GM21367 (cell line): ENCODE data around the gene TMPRSS9.

ENCODE experiments used
- ATAC-seq: cut with Tn5 transposase; IDR thresholded peaks from one replicate; pipeline ENCODE4 v1.9.1; 2021; ENCODE audit not compliant: unreplicated experiment

The TMPRSS9 gene

DNA sequence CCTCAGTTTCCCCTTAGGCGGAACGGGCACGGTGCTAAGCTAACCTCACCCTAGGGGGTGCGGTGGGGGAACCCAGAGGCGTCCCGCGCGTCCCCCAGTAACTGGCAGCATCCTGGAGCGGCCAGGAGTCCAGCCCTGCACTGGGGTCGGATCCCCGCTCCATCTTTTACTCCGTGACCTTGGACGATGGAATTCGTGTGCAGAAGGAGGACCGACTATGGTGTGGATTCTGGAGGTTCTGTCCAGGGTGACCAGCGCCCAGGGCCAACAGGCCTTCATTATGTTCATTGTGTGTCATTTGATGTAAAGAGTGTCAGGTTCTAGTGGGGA is 31.0 kb upstream of the TMPRSS9 start:
- ATAC-seq, result no peak

DNA sequence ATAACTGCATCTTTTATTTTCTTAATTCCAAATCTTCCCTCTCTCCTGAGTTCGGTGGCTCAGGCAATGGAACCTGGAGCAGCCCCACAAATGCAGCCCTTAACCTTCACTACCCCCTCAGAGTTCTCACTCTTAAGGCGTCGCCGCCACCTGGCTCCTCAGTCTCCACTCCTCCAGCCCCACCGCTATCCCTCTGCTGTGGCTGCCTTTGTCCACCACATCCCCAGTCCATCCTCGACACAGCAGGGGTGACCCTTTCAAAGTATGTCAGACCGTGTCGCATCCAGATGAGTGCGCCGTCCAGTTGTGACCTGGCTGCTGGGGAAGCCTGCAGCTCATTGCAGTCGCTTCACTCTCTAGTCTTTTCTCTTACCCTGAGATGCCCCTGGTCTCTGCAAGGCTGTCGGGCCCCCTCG is 30.6 kb upstream of the TMPRSS9 start:
- no peak for ATAC-seq

DNA sequence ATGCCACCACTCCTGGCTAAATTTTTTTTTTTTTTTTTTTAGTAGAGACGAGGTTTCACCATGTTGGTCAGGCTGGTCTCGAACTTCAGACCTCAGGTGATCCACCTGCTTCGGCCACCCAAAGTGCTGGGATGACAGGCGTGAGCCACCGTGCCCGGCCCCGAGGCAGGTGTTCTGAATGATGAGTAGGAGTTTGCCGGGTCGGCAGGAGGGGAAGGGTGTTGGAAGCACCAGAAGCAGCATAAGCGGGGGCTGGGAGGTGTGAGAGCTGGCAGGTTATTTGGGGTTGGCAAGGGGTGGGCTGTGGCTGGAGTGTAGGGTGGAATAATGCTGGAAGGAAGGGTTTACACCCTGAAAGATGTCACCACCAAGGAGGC is 29.8 kb upstream of the TMPRSS9 start:
- ATAC-seq, result no peak

DNA sequence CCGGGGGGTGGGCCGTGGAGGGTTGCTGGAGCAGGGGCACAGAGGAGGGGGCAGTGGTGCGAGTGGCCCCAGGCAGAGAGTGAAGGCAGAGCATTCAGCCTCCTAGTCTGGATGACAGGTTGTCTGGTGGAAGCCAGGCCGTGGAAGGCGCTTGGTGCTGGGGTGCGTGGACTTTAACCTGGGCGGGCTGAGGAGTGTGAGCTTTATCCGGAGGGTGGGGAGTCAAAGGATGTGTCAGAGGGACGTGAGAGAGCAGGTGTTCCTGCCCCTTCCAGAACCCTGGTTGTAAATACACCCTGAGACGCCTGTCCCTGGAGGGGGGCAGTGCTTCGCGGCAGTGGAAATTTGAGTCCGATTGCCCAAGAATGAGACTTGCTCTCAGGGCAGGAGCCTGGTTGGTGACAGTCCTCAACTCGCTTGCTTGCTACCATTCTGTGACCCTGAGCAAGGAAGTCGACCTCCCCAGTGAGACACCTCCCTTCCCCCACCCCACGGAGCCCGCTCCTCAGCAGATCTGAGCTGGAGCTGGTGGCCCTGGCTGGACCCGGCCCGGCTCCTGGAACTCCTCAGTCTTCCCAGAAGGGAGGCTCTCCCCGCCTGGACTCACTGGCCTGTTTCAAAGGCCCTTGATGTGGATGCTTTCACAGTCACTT is 29.3 kb upstream of the TMPRSS9 start:
- no peak for ATAC-seq

DNA sequence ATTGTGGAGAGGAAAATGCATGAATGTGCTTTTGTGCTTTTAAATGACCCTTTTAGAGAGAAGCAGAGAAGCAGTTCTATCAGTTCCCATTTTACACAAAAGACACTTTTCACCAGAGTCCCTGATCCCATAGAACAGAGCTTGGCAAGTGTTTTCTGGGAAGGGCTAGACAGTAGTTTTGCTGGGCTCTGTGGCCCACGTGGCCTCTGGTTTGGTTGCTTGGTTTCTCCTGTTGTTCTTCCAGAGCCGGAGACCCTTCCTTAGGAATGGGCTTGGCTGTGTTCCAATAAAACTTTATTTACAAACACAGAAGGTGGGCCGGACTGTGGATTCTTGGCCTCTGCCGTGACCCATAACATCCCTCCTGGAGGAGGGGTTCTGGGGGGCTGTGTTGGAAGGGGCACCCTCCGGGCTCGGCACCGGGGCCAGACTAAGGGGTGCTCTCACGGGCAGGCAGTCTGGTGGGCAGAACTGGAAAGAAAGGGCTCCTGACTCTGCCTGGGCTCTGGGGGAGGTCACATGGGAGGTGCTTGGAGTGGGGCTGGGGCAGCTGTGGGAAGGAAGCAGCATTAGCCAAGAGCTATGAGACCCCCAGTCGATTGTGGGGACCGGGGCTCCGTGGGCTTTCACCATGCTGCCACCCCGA is 28.3 kb upstream of the TMPRSS9 start:
- ATAC-seq, result no peak

DNA sequence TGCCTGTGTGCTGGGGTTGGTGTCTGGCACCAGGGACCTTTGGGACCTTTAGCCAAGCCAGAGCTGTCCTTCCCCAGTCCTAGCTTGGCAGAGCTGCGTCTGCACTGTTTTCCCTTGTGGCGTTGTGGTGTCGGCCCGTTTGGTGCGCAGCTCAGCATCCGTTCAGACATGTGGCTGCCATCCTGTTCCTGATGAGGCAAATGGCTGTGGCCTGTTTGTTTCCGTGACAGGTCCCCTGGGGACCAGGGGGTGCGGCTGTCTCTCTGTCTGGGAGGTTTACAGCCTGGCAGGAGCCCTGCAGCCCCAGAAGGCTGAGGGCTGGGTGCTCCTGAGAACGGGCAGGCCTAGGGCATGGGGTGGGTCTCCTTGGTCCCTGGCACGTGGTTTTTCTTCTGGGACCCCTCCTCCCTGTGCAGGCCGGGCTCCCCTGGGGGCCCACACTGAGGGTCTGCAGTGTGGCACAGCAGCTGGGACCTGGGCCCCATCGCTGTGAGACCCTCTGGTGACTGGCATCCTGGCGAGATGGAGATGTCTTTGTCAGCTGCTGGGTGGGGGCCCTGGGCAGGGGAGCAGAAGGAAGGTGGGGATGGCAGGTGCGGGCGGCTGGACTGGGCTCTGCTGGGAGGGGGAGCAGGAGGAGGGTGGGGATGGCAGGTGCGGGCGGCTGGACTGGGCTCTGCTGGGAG is 27.6 kb upstream of the TMPRSS9 start:
- no peak for ATAC-seq

DNA sequence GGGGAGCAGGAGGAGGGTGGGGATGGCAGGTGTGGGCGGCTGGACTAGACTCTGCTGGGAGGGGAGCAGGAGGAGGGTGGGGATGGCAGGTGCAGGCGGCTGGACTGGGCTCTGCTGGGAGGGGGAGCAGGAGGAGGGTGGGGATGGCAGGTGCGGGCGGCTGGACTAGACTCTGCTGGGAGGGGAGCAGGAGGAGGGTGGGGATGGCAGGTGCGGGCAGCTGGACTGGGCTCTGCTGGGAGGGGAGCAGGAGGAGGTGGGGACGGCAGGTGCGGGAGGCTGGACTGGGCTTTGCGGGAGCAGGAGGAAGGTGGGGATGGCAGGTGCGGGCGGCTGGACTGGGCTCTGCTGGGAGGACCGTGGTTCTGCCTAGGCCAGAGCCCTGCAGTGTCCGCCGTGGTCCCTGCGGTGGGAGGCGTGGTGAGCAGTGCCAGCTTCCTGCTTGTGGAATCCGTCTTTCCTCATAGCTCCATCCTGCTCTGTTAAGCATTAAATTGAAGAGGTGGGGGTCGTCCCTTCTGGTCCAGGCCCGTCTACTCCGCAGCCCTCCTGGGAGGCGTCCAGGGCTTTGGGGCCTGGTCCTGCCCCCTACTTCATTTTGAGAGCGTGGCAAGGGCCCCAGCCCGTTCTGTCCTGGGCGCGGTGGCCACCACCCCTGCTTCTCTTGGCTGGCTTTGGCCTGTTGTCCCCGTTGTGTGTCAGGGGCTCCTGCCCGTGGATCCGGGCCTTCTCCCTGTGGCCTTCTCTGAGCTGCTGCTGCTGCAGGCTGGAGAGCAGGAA is 26.8 kb upstream of the TMPRSS9 start:
- no peak for ATAC-seq

DNA sequence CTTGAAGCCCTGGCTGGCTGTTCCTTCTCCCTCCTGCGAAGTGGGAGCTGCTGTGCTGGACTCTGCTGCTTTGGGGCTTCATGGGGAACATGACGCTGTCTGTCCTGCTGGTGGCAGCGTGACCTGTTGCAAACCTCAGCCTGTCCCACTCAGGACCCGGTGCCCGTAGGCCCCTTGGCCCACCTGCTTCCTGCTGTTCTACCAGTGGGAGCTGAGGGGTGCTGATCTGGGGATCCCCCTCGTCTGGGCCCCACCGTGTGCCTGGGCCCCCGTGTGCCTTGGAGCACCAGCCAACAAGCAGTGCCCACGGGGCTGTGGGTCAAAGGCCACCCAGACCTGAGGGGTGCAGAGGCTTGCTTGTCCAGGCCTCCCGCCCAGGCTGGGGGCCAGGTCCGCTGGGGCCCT is 26.3 kb upstream of the TMPRSS9 start:
- ATAC-seq, result no peak

DNA sequence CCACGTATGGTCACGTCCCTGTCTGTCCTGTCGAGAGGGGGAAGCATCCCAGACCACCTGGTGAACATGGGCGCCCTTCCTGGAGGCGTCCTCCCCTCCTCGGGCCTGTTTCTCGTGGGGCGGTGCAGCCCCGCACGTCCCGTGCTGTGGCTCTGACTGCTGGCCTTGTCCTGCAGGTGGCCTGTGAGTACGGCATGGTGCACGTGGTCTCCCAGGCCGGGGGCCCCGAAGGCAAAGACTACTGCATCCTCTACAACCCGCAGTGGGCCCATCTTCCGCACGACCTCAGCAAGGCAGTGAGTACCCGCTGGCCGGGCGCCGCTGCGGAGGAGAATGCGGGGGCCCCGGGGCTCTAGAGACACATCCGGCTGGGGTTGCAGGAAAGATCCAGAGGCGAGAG is 25.6 kb upstream of the TMPRSS9 start:
- no peak for ATAC-seq

DNA sequence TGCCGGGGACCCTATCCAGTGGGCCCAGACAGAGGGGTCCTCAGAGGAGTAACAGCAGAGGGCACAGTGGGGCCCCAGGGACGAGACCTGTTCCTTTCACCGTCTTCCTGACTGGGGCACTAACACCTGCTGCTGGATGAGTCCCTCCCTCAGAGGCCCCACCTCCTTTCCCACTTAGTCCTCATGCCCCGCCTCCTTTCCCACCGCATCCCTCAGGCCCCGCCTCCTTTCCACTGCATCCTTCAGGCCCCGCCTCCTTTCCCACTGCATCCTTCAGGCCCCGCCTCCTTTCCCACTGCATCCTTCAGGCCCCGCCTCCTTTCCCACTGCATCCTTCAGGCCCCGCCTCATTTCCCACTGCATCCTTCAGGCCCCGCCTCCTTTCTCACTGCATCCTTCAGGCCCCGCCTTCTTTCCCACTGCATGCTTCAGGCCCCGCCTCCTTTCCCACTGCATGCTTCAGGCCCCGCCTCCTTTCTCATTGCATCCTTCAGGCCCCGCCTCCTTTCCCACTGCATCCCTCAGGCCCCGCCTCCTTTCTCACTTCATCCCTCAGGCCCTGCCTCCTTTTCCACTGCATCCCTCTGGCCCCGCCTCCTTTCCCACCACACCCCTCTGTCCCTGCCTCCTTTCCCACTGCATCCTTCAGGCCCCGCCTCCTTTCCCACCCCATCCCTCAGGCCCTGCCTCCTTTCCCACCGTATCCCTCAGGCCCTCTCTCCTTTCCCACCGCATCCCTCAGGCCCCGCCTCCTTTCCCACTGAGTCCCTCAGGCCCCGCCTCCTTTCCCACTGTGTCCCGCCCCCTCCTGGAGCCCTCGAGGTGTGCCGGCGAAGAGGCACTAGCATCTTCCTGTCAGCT is 24.8 kb upstream of the TMPRSS9 start:
- ATAC-seq, result no peak

DNA sequence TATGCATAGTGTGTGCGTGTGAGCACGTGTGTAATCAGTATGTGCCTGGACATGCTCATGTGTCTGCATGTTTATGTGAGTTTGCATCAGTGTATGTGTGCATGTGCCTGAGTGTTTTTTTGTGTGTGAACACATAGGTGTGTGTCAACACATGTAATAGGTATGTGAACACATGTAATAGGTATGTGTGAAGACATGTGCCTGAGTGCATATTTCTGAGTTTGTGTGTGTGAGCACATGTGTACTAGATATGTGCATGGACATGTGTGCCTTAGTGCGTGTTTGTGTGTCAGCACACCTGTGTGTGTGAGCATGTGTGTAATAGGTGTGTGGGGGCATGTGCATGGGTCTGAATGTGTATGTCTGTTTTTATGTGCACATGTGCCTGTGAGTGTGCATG is 24.2 kb upstream of the TMPRSS9 start:
- no peak for ATAC-seq

DNA sequence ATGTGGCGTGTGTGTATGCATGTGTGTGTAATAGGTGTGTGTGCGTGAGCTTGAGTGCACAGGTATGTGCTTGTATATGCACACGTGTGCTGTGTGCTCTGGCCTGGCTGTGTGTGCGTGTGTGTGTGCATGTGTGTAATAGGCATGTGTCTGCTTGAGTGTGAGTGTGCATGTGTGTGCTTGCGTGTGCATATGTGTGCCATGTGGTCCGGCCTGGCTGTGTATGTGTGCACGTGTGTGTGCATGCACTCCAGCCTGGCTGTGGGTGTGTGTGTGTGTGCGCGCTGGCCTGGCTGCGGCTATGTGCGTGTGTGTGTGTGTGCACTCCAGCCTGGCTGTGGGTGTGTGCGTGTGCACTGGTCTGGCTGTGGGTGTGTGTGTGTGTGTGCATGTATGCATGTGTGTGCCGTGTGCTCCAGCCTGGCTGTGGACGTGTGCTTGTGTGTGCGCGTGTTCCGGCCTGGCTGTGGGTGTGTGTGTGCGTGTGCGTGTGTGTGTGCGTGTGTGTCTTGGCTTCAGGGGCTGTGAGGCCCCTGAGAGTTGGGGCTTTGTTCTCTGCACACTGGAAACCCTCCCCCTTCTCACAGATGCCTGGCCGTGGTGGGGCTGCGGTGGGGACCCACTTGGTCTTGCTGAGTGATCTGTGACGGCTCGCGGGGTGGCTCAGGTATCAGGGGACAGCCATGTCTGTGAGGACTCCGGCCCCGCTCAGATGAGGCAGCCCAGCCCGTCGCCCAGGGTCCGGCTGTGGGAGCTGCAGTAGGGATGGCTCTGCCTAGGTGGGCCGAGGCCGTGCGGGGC is 23.3 kb upstream of the TMPRSS9 start:
- ATAC-seq, result no peak

DNA sequence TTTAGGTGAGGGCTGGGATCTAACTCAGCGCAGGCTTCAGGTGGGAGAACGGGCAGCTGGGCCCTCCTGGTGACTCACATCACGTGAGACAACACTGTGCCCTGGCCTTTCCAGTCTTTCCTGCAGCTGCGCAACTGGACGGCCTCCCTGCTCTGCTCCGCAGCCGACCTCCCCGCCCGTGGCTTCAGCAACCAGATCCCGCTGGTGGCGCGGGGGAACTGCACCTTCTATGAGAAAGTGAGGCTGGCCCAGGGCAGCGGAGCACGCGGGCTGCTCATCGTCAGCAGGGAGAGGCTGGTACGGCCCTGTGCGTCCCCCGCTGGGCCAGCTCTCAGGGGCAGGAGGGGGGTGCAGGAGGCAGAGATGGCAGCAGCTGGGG is 22.7 kb upstream of the TMPRSS9 start:
- no peak for ATAC-seq

DNA sequence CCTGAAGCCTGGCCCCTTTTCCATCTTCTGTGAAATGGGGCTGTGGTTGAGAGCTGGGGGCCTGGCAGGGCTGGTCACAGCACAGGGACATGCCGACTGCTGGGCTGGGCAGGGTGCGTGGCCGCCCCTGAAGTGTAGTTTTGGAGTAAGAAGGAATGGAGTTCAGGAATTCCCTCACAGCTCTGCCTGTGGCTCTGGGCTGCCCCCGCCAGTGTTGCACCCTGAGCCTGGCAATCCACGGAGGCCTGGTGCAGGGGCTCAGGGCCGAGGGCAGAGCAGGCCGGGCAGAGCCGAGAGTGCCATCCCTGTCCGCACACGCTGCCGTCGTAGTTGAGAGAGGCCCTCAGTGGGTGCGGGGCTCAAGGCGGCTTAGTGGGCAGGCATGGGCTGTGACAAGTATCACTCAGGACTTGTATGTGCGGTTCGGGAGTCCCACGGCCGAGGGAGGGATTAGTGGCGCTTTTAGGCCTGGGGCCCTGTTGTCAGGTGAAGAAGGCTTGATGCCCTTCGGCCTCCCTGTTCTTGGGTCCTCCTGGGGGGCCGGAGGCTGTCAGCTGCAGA is 21.9 kb upstream of the TMPRSS9 start:
- ATAC-seq, result no peak

DNA sequence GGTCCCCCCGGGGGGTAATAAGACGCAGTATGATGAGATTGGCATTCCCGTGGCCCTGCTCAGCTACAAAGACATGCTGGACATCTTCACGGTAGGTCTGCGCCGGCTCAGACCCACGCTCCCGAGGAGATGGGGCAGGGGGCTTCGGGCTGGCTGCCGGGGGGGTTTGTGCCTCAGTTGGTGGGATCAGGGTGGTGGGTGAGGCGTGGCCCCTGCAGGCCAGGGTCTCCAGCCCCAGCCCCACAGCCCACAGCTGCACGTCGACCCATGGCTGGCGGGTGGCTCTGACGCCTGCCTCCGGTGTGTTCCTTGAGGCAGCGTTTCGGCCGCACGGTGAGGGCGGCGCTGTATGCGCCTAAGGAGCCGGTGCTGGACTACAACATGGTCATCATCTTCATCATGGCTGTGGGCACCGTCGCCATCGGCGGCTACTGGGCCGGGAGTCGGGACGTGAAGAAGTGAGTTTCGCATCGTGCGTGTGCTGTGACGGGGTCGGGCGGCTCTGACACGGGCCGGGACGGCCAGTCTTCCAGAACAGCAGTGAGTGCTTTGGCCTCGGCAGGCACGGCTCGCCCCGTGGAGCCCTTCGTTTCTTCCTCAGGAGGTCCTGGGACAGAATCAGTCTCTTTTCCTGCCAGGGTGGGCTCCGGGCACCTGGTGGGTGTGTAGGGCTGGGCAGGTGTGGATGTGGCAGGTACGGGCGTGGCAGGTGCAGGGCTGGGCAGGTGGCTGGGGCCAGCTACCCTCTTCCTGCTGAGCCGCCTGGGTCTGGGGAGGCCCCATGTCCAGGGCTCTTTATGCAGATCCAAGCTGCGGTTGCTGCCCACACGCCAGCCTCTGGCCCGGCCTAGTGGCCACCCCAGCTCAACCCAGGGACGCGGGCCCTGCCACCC is 21.1 kb upstream of the TMPRSS9 start:
- no peak for ATAC-seq

DNA sequence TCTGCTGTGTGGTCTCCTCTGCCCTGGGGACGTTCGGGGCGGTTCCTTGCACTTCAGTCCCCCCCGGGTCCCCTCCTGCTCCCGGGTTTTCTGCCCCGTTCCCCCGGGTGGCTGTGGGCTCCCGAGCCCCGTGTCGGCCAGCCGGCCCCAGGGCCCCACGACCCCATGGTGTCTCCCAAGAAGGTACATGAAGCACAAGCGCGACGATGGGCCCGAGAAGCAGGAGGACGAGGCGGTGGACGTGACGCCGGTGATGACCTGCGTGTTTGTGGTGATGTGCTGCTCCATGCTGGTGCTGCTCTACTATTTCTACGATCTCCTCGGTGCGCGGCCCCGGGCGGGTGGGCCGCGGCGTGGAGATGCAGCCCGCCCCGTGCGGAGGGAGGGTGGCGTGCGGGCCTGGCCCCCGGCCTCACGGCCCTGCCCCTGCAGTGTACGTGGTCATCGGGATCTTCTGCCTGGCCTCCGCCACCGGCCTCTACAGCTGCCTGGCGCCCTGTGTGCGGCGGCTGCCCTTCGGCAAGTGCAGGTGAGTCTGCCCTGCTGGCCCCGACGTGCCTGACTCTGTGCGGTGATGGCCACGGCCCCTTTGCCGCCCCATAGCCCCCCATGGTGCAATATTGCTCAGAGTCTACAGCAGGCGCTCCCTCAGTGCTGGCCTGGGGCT is 20.3 kb upstream of the TMPRSS9 start:
- no peak for ATAC-seq

DNA sequence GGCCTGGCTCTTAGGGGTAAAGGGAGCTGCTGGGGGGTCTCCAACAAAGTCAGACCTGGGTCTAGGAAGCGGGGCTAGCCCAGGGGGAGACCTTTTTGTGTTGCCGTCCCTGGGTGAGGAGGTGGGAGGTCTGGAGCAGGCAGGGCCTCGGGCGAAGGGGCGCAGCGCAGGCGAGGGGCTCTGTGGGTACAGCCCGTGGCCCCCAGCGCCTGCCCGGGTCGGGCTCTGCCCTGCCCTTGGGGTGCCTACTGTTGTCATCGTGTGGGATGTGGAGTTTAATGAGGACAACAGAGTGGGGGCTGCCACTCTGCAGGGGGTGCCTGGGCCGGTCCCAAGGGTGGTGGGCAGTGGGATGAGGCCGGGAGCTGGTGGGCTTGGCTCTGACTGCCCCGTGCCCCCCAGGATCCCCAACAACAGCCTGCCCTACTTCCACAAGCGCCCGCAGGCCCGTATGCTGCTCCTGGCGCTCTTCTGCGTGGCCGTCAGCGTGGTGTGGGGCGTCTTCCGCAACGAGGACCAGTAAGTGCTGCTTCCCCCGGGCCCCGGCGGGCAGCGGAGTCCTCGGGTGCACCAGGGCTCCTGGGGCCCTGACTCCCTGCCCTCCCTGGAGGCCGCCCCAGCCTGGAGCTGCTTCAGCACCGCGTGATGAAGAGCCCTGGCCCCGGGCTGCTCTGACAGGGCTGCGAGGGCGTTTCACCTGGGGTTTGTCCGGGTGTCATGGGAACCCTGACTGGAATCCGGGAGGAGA is 19.4 kb upstream of the TMPRSS9 start:
- ATAC-seq, result no peak
